Cortex of kidney (tissue), 1 donor: ENCODE measurements around the gene HLA-E.

Experiments
- DNase-seq: peaks from one replicate; lab custom pipeline; 2025; lab: John Stamatoyannopoulos, UW

The HLA-E gene

DNA sequence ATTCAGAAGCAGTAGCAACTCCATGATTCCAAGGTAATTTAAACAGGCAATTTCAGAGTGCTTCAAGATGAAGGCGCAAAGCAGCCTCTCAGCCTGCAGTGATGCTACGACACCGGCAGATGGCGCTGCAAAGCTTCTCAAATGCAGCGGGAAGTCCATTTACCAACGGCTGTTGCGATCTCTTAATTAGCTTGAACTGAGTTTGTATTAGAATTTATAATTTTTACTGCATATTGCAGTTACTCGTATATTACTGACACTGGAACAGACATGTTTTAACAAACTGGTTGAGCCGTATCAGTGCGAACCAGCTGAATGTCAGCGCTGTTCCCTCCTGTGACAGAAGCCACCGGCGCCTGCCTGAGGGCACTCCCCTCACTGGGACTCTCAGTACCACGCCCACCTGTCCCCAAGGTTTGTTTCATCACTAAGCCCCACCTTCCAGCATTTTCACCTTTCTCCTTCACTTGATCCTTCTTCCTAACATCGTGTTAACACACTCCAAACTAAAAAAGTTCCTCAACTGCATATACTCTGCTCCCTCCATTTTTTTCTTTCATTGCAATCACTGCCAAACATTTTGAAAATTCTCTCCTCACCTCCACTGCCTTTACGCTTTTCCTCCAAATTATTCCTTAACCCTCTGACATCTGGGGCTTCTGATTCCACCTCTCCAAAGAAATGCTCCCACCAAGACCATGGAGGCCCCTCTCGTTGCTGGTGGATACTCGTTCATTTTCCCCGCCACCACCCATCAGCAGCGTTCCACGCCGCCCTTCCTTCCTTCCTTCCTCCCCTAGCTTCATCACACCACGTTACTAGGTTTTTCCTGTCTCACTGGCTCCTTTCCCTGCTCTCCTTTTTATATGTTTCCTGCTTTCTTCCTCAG lies 52.5 kb downstream of the HLA-E start:
- no peak for DNase-seq

GRCh38 chr6:30542404-30542725 lies 53.1 kb downstream of the HLA-E start:
- DNase-seq = no peak

DNA sequence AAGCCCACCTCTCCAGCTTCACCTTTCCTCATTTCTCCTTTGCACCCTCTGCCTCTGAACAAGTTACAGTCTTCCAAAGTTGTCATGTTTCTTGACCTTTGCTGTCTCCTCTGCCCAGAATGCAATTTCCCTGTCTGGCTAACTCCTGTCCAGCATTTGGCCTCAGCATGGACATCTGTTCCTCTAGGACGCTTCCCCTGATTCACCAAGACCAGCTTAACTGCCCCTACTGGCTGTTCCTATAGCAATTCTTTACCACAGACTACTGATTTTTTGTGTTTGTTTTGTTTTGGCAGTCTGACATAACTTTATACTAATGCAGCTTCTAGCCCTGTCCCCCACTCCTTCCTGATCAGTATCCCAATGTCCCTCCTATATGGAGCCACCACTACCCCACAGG lies 53.6 kb downstream of the HLA-E start:
- no peak for DNase-seq
